ENCODE data around the gene LRRTM4.

- TF ChIP-seq, protein P1, sequence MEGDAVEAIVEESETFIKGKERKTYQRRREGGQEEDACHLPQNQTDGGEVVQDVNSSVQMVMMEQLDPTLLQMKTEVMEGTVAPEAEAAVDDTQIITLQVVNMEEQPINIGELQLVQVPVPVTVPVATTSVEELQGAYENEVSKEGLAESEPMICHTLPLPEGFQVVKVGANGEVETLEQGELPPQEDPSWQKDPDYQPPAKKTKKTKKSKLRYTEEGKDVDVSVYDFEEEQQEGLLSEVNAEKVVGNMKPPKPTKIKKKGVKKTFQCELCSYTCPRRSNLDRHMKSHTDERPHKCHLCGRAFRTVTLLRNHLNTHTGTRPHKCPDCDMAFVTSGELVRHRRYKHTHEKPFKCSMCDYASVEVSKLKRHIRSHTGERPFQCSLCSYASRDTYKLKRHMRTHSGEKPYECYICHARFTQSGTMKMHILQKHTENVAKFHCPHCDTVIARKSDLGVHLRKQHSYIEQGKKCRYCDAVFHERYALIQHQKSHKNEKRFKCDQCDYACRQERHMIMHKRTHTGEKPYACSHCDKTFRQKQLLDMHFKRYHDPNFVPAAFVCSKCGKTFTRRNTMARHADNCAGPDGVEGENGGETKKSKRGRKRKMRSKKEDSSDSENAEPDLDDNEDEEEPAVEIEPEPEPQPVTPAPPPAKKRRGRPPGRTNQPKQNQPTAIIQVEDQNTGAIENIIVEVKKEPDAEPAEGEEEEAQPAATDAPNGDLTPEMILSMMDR (IDR thresholded peaks at IDR 0.05 in 4 of 5, conservative IDR thresholded peaks at IDR 0.05 in 1 of 5) = no peak
- TF ChIP-seq POLR2A (IDR thresholded peaks at IDR 0.05) = no peak
Observed at GRCh38 chr2:77001895-77002294, 520.3 kb downstream of the LRRTM4 start.

Data from gastrocnemius medialis (tissue), 4 donors.